Large intestine (tissue), 3 donors: ENCODE data around the gene SH3PXD2A. TPM values are rescaled to one million over a fixed set of nuclear protein-coding genes. Genes with fewer than 3 reads are reported as not detected.

Experiments used
- DNase-seq, 2 donors: peaks; one replicate each; pipeline versions ENCODE4 v3.0.0 to v3.0.0-alpha.2; 2013
- H3K27ac ChIP-seq: one replicate; pipeline ENCODE4 v1.5.1; 2013; ENCODE audit warnings: low read length
- H3K27me3 ChIP-seq: 2 replicates; pipeline ENCODE4 v1.6.1; 2013; ENCODE audit warnings: low read length; ENCODE audit not compliant: control insufficient read depth, insufficient read depth
- H3K36me3 ChIP-seq: 2 replicates; pipeline ENCODE4 v1.6.1; 2013; ENCODE audit warnings: low read length; ENCODE audit not compliant: control insufficient read depth, insufficient read depth
- H3K4me1 ChIP-seq: one replicate; pipeline ENCODE4 v1.6.1; 2013; ENCODE audit warnings: low read length; ENCODE audit not compliant: control insufficient read depth, insufficient read depth
- H3K4me3 ChIP-seq: one replicate; pipeline ENCODE4 v1.5.1; 2013; ENCODE audit warnings: low read length
- H3K9me3 ChIP-seq: one replicate; pipeline ENCODE4 v1.6.1; 2013; ENCODE audit warnings: mild to moderate bottlenecking, low read depth, low read length, moderate library complexity; ENCODE audit not compliant: control insufficient read depth
- WGBS: methylation state at CpG from one replicate; pipeline ENCODE4 v1.1.5; 2013; ENCODE audit warnings: low lambda C conversion rate; ENCODE audit not compliant: insufficient coverage; 5-methylcytosine and 5-hydroxymethylcytosine counted together
- polyA plus RNA-seq: library from polyadenylated mRNA; unstranded; fragments of 120-200 nt; gene quantifications from one replicate; pipeline ENCODE4 v1.2.1, GENCODE V29; 2013

The SH3PXD2A gene
- polyA plus RNA-seq, 1 donor: 32.0 TPM

- 50% methylated on average over 1 of the region's 13 CpGs for WGBS
- DNase-seq: no peak
- H3K9me3 ChIP-seq: no peaks in the 10 kb centered on the region
- H3K27me3 ChIP-seq: no peaks in the 10 kb centered on the region
- H3K4me3 ChIP-seq: peak overlapping the region; percentile 25
- peak overlapping the region; percentile 75 for H3K27ac ChIP-seq
- H3K4me1 ChIP-seq: peaks cover 24% of the 10 kb centered on the region
- H3K36me3 ChIP-seq: peaks cover 5% of the 10 kb centered on the region
Measured at GRCh38 chr10:103677486-103678177, 177.7 kb downstream of the SH3PXD2A start.

GRCh38 chr10:103676851-103677417 lies 178.4 kb downstream of the SH3PXD2A start:
- peaks cover 7% of the 10 kb centered on the region for H3K36me3 ChIP-seq
- no CpG with 5 or more reads among the region's 16 CpGs for WGBS

GRCh38 chr10:103676058-103676785 lies 179.2 kb downstream of the SH3PXD2A start:
- Histone ChIP-seq H3K27me3 (no peaks in the 10 kb centered on the region), H3K36me3 (peaks cover 7% of the 10 kb centered on the region), H3K27ac (peak overlapping the region; percentile 68), H3K4me1 (peaks cover 24% of the 10 kb centered on the region), H3K9me3 (peaks cover 3% of the 10 kb centered on the region), H3K4me3 (no peak overlapping the region)
- peak in 1 of 2 donors; percentile 70 for DNase-seq
- WGBS: no CpG with 5 or more reads among the region's 7 CpGs

More at GRCh38 chr10:103676851-103677417, 178.4 kb downstream of the SH3PXD2A start:
- H3K4me3 ChIP-seq: no peak overlapping the region
- no peaks in the 10 kb centered on the region for H3K9me3 ChIP-seq
- H3K27me3 ChIP-seq: no peaks in the 10 kb centered on the region
- peak overlapping the region; percentile 47 for H3K27ac ChIP-seq
- peaks cover 24% of the 10 kb centered on the region for H3K4me1 ChIP-seq
- no peak for DNase-seq

- WGBS: no CpG with 5 or more reads among the region's 3 CpGs
- peaks cover 9% of the 10 kb centered on the region for H3K36me3 ChIP-seq
- no peak overlapping the region for H3K4me3 ChIP-seq
- peaks cover 20% of the 10 kb centered on the region for H3K4me1 ChIP-seq
- H3K9me3 ChIP-seq: peaks cover 3% of the 10 kb centered on the region
- no peak for DNase-seq
- H3K27me3 ChIP-seq: no peaks in the 10 kb centered on the region
- H3K27ac ChIP-seq: no peak overlapping the region
Measured at GRCh38 chr10:103673606-103674005, 181.8 kb downstream of the SH3PXD2A start.

GRCh38 chr10:103672345-103672744 lies 183.0 kb downstream of the SH3PXD2A start:
- peaks cover 24% of the 10 kb centered on the region for H3K4me1 ChIP-seq
- no peak overlapping the region for H3K27ac ChIP-seq
- no peak for DNase-seq
- H3K9me3 ChIP-seq: peaks cover 3% of the 10 kb centered on the region
- peaks cover 6% of the 10 kb centered on the region for H3K36me3 ChIP-seq
- no CpG with 5 or more reads among the region's 7 CpGs for WGBS
- H3K4me3 ChIP-seq: no peak overlapping the region
- no peaks in the 10 kb centered on the region for H3K27me3 ChIP-seq

GRCh38 chr10:103671126-103671895 lies 184.1 kb downstream of the SH3PXD2A start:
- H3K4me3 ChIP-seq: no peak overlapping the region
- H3K36me3 ChIP-seq: peaks cover 6% of the 10 kb centered on the region
- no peak overlapping the region for H3K27ac ChIP-seq
- no peaks in the 10 kb centered on the region for H3K27me3 ChIP-seq
- 100% methylated on average over 1 of the region's 10 CpGs for WGBS
- no peak for DNase-seq
- H3K9me3 ChIP-seq: peaks cover 3% of the 10 kb centered on the region
- H3K4me1 ChIP-seq: peaks cover 31% of the 10 kb centered on the region

- WGBS: no CpG with 5 or more reads among the region's 2 CpGs
- H3K4me1 ChIP-seq: peaks cover 27% of the 10 kb centered on the region
- no peaks in the 10 kb centered on the region for H3K27me3 ChIP-seq
- H3K27ac ChIP-seq: no peak overlapping the region
- H3K36me3 ChIP-seq: peaks cover 10% of the 10 kb centered on the region
- DNase-seq: no peak
- peaks cover 3% of the 10 kb centered on the region for H3K9me3 ChIP-seq
- H3K4me3 ChIP-seq: no peak overlapping the region
Measured at GRCh38 chr10:103669944-103670343, 185.4 kb downstream of the SH3PXD2A start.

- DNase-seq: no peak
- peaks cover 3% of the 10 kb centered on the region for H3K9me3 ChIP-seq
- H3K4me1 ChIP-seq: peaks cover 27% of the 10 kb centered on the region
- no peak overlapping the region for H3K27ac ChIP-seq
- no peaks in the 10 kb centered on the region for H3K27me3 ChIP-seq
- WGBS: 100% methylated on average over 2 of the region's 6 CpGs
- peaks cover 10% of the 10 kb centered on the region for H3K36me3 ChIP-seq
- no peak overlapping the region for H3K4me3 ChIP-seq
Measured at GRCh38 chr10:103669243-103669929, 186.0 kb downstream of the SH3PXD2A start.

- Histone ChIP-seq H3K4me1 (peaks cover 27% of the 10 kb centered on the region), H3K36me3 (peaks cover 12% of the 10 kb centered on the region)
- no peak for DNase-seq
Measured at GRCh38 chr10:103668351-103669242, 186.8 kb downstream of the SH3PXD2A start.

More at GRCh38 chr10:103668351-103669242, 186.8 kb downstream of the SH3PXD2A start:
- Histone ChIP-seq H3K9me3 (peaks cover 3% of the 10 kb centered on the region), H3K27ac (peak overlapping the region; percentile 54), H3K4me3 (no peak overlapping the region), H3K27me3 (no peaks in the 10 kb centered on the region)
- WGBS: no CpG with 5 or more reads among the region's 37 CpGs
